Choroid plexus epithelial cell (primary cell): ENCODE results near the gene CHAF1A.

Source experiments
- DNase-seq: peaks from one replicate; pipeline ENCODE4 v3.0.0-alpha.2; 2010; ENCODE audit warnings: low read depth
- H3K4me3 ChIP-seq: 2 replicates; pipeline ENCODE4 v1.5.1; 2011; ENCODE audit warnings: low read depth, mild to moderate bottlenecking, control low read depth, low read length, moderate library complexity
- TF ChIP-seq, protein P1 (sequence below): conservative IDR thresholded peaks from 2 replicates; pipeline ENCODE4 v1.5.1; 2011; ENCODE audit warnings: low read depth, mild to moderate bottlenecking, control low read depth, inconsistent platforms, low read length, moderate library complexity

Gene CHAF1A

DNA sequence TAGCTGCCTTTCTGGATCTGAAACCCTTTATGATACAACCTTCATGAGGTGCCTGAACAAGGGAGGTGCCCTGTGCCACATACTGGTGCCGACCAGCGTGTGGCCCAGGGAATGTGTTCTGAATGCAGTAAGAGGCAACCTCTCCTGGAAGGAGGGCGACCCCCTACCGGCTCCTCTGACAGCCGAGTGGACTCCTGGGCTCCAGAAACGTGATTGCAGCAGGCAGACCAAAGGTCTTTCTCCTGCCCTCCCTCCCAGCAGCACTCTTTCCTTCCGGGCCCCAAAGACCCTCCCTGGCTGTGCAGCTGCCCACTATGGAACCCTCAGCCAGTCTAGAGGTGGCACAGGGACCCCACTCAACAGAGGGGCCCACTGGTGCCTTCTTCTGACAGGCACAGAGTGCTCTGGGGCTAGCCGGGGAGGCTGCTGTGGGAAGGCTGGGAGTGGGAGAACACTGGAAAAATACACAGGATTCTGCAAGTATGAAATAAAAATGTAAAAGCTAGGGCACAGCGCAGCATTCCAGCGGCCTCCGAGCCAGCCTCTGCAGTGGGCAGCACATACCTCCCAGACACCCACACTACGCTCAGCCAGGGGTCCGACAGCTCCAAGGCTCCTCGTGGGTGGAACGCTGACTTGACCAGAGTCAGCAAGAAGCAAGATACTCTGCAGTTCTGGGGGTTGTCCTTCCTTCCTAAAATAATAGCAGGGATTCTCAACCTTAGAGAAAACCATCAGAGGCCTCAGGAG, 17.0 kb upstream of the CHAF1A start:
- no peak for DNase-seq
- TF ChIP-seq, protein P1, sequence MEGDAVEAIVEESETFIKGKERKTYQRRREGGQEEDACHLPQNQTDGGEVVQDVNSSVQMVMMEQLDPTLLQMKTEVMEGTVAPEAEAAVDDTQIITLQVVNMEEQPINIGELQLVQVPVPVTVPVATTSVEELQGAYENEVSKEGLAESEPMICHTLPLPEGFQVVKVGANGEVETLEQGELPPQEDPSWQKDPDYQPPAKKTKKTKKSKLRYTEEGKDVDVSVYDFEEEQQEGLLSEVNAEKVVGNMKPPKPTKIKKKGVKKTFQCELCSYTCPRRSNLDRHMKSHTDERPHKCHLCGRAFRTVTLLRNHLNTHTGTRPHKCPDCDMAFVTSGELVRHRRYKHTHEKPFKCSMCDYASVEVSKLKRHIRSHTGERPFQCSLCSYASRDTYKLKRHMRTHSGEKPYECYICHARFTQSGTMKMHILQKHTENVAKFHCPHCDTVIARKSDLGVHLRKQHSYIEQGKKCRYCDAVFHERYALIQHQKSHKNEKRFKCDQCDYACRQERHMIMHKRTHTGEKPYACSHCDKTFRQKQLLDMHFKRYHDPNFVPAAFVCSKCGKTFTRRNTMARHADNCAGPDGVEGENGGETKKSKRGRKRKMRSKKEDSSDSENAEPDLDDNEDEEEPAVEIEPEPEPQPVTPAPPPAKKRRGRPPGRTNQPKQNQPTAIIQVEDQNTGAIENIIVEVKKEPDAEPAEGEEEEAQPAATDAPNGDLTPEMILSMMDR: no peak
- no peak overlapping the region for H3K4me3 ChIP-seq

DNA sequence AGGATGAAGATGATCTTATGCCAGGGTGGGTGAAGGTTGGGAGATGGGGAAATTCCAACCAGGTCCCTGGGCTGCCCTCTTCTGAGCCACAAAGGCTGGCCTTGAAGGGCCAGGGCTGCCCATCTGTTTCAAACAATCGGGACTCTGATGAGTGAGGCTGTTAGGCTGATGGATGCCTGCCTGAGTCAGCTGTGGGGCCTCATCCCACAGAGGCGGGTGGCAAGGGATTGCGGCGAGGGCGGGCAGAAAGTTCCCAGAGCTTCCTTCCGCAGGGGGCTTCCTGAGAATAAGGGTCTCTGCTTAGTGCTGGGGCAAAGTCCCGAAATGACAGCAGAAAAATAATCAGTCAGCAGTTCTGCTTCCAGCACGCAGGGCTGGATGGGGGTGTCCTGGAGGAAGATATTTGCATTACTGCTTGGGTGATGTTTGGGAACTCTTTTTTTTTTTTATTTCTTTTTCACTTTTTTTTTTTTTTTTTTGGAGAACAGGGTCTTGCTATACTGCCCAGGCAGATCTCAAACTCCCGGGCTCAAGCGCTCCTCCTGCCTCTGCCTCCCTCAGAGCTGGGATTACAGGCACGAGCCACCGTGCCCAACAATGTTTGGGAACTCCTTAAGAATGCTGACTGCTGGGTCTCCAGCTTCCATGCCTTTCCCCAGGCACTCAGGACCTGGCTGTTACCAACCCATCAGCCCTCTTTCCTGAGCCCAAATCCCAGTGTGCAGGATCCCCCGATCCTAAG, 16.2 kb upstream of the CHAF1A start:
- TF ChIP-seq, protein P1: peak; percentile 33
- no peak overlapping the region for H3K4me3 ChIP-seq
- no peak for DNase-seq

DNA sequence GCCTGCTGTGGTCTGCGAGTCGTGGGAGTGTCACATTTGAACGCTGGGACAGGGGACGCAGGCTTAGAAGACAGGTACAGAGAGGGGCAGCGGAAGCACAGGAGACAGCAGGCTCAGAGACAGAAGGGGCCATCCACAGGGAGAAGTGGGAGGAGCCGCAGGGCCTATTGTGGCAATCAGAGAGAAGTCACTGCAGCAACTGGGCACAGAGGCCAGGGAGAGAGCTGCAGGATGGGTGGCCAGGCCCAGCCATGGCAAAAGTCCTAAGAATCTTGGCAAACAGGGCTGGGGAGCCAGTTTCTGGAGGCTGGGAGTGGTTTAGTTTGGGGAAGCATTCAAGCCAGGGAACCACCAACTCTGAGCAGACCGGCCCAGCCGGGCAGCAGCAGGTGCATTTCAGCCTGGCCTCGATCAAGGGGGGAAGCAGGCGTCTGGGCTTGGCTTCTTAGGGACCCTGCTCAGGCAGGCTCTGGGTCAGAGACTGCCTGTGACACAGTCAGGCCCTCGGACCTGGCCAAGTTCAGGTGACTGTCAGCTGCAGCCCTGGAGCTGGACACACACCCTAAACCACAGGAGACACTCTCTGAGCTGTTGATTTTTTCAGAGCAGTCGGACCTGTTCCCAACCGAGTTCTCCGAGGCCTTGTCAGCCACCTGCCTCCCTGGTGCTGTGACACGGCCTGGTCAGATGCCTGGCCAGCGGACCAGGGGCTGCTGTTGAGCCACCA, 13.9 kb upstream of the CHAF1A start:
- no peak for DNase-seq
- no peak overlapping the region for H3K4me3 ChIP-seq
- TF ChIP-seq, protein P1: no peak

DNA sequence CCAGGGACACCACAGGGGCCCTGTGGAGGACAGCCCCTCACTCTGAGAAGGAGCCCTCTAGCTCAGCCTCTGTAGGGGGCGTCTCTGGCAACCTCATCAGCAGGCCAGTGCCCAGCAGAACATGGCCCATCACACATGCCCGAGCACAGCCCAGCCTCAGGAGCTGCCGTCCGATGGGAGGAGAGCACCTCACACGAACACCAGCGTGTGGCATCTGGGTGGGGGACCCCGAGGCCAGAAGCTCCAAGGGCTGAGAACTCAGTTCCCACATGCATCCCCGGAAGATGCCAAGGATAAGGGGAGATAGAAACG, 13.4 kb upstream of the CHAF1A start:
- no peak for DNase-seq
- H3K4me3 ChIP-seq: no peak overlapping the region
- TF ChIP-seq, protein P1: no peak

DNA sequence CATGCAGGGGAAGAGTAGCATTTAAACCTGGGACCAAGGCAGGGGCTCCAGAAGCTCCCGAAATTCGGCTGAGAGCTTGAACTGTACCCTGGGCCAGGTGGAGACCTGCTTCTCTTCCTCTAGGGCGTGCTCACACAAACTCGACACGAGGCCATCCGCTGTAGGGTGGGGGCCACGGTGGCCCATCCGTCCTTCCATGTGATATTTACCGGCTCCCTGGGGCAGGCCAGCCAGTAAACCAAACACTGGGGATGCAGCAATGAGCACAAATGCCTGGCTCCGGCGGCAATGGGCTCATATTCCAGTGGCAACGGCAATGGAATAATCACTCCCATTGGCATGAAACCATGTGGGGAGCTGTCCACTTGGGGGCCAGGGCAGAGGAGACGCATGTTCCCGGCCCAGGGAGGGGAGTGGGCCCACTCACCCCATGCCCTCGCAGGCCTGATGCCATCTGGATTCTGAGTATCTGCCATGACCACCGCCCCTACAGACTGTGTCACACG, 12.9 kb upstream of the CHAF1A start:
- no peak overlapping the region for H3K4me3 ChIP-seq
- DNase-seq: no peak
- TF ChIP-seq, protein P1: no peak

DNA sequence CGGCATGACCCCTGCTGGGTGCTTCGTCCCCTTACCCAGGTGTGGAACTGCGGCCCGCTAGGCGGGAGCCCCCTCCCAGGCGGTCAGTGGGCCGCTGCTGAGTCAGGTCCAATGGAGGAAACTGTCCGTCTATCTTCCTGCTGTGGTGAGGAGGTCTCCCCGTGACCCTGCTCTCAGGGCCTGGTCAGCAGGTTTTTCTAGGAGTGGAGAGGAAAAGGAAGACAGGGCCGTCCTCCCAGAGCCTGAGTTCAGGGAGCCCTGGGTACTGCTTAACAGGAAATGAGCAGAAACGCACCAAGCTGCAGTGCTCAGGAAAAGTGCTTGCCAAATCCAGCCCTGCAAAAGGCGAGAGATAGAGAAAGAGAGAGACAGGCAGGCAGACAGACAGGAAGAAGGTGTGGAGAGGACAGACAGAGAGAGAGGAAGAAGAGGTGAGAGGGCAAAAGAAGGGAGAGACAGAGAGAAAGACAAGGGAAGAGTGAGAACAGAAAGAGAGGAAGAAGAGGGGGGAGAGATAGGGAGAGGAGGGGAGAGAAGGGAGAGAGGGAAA, 12.3 kb upstream of the CHAF1A start:
- DNase-seq: peak; percentile 79
- H3K4me3 ChIP-seq: peak overlapping the region; percentile 17
- TF ChIP-seq, protein P1: no peak
